K562 (cell line): Measurements from ENCODE around the gene NPTXR.

ENCODE experiments used
- GMEB1 ChIP-seq: fragments of 250-450 bp; sonication (Bioruptor Pico); IDR thresholded peaks from 2 replicates; pipeline ENCODE4 v1.4.0; 2020; ENCODE audit warnings: mild to moderate bottlenecking
- HDGF ChIP-seq: fragments of 450-650 bp; IDR thresholded peaks from 2 replicates; pipeline ENCODE4 v1.6.1; 2016
- JUND ChIP-seq, 2 experiments: IDR thresholded peaks; 2 replicates in 1 of 2; 3 replicates in 1 of 2; pipeline ENCODE4 v1.6.1; 2011; ENCODE audit warnings: borderline replicate concordance in 2 of 2, low read depth in 2 of 2, low read length in 2 of 2, improper control_type of control experiment in 1 of 2, missing biosample characterization in 1 of 2, missing genetic modification characterization in 1 of 2, missing genetic modification reagents in 1 of 2
- SRSF1 ChIP-seq: fragments of 200-400 bp; formaldehyde crosslinking; IDR thresholded peaks from 2 replicates; pipeline ENCODE4 v1.6.1; 2017; ENCODE audit warnings: mild to moderate bottlenecking, low read depth, low read length, moderate library complexity
- STAT5A ChIP-seq: IDR thresholded peaks from 2 replicates; pipeline ENCODE4 v1.6.1; 2012; ENCODE audit warnings: low read length, inconsistent platforms, borderline replicate concordance
- TAF1 ChIP-seq: IDR thresholded peaks from 2 replicates; pipeline ENCODE4 v1.6.1; 2011; ENCODE audit warnings: mild to moderate bottlenecking, low read length, moderate library complexity; ENCODE audit not compliant: insufficient read depth, control insufficient read depth, severe bottlenecking; ENCODE audit errors: extremely low read depth
- TF ChIP-seq, protein P1 (sequence below), 3 experiments: IDR thresholded peaks in 2 of 3; conservative IDR thresholded peaks in 1 of 3; 2 replicates each; pipeline ENCODE4 v1.5.1; 2011 to 2012; ENCODE audit warnings: low read length in 3 of 3, mild to moderate bottlenecking in 3 of 3, control low read depth in 2 of 3, improper control_type of control experiment in 1 of 3, inconsistent platforms in 1 of 3, low read depth in 1 of 3, mixed read lengths in 1 of 3, moderate library complexity in 1 of 3; ENCODE audit not compliant: insufficient read depth in 2 of 3
- TF ChIP-seq, protein P2 (sequence below): fragments of 250-450 bp; sonication (Bioruptor Pico); IDR thresholded peaks from 2 replicates; pipeline ENCODE4 v1.5.0; 2021; ENCODE audit warnings: mild to moderate bottlenecking, borderline replicate concordance

GRCh38 chr22:38773363-38773946 is 70.4 kb downstream of the NPTXR start:
- no peak for TF ChIP-seq GMEB1
- TF ChIP-seq HDGF = no peak
- no peak for TF ChIP-seq STAT5A
- TF ChIP-seq JUND (IDR thresholded peaks at IDR 0.05; ENCODE audit: borderline replicate concordance, low read depth, low read length) = no peak
- TF ChIP-seq JUND (tag; IDR thresholded peaks at IDR 0.05; ENCODE audit: borderline replicate concordance, low read depth, low read length) = no peak
- no peak for TF ChIP-seq TAF1
- no peak for TF ChIP-seq SRSF1
- TF ChIP-seq, protein P1, sequence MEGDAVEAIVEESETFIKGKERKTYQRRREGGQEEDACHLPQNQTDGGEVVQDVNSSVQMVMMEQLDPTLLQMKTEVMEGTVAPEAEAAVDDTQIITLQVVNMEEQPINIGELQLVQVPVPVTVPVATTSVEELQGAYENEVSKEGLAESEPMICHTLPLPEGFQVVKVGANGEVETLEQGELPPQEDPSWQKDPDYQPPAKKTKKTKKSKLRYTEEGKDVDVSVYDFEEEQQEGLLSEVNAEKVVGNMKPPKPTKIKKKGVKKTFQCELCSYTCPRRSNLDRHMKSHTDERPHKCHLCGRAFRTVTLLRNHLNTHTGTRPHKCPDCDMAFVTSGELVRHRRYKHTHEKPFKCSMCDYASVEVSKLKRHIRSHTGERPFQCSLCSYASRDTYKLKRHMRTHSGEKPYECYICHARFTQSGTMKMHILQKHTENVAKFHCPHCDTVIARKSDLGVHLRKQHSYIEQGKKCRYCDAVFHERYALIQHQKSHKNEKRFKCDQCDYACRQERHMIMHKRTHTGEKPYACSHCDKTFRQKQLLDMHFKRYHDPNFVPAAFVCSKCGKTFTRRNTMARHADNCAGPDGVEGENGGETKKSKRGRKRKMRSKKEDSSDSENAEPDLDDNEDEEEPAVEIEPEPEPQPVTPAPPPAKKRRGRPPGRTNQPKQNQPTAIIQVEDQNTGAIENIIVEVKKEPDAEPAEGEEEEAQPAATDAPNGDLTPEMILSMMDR (IDR thresholded peaks at IDR 0.05 in 2 of 3, conservative IDR thresholded peaks at IDR 0.05 in 1 of 3; ENCODE audit: insufficient read depth in 2 of 3, low read depth in 1 of 3, low read length in 3 of 3) = no peak
- TF ChIP-seq, protein P2, sequence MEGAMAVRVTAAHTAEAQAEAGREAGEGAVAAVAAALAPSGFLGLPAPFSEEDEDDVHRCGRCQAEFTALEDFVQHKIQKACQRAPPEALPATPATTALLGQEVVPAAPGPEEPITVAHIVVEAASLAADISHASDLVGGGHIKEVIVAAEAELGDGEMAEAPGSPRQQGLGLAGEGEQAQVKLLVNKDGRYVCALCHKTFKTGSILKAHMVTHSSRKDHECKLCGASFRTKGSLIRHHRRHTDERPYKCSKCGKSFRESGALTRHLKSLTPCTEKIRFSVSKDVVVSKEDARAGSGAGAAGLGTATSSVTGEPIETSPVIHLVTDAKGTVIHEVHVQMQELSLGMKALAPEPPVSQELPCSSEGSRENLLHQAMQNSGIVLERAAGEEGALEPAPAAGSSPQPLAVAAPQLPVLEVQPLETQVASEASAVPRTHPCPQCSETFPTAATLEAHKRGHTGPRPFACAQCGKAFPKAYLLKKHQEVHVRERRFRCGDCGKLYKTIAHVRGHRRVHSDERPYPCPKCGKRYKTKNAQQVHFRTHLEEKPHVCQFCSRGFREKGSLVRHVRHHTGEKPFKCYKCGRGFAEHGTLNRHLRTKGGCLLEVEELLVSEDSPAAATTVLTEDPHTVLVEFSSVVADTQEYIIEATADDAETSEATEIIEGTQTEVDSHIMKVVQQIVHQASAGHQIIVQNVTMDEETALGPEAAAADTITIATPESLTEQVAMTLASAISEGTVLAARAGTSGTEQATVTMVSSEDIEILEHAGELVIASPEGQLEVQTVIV (CRISPR knock-in tag) = no peak
